ENCODE results near the gene ABCC4. TPM values are rescaled to one million over a fixed set of nuclear protein-coding genes. Genes with fewer than 3 reads are reported as not detected.

Gene ABCC4
- total and polyA plus RNA-seq, 2 experiments from 2014 or later, result 9.8 to 23.3 TPM

- no peak for DNase-seq (ENCODE audit: low spot score)
- H3K27me3 ChIP-seq, result no peaks in the 10 kb centered on the region
- no peaks in the 10 kb centered on the region for H3K9me2 ChIP-seq (replicated peaks; ENCODE audit: insufficient read depth)
- H4K20me1 ChIP-seq (ENCODE audit: insufficient read depth, poor library complexity, severe bottlenecking), result no peaks in the 10 kb centered on the region
- peak overlapping the region; percentile 18 for H3K27ac ChIP-seq
- no peak overlapping the region for H3K4me3 ChIP-seq
- TF ChIP-seq EZH2 (IDR thresholded peaks at IDR 0.05; ENCODE audit: borderline replicate concordance) (no peak), CTCF (IDR thresholded peaks at IDR 0.05; ENCODE audit: poor library complexity) (no peak), EZH2phosphoT487 (IDR thresholded peaks at IDR 0.05; ENCODE audit: low read depth, severe bottlenecking, unreplicated experiment) (no peak)
- WGBS (ENCODE audit: low lambda C conversion rate, missing lambda C conversion rate), result 61% methylated on average over 3 of the region's 3 CpGs
- peaks cover 3% of the 10 kb centered on the region for H3K4me1 ChIP-seq (ENCODE audit: insufficient read depth)
- no peaks in the 10 kb centered on the region for H3K79me2 ChIP-seq
- H3K9me3 ChIP-seq (ENCODE audit: low read depth), result no peaks in the 10 kb centered on the region
- H3K4me2 ChIP-seq, result no peak overlapping the region
- H2AFZ ChIP-seq, result no peak overlapping the region
- H3K36me3 ChIP-seq (replicated peaks; ENCODE audit: insufficient read depth, low read depth), result no peaks in the 10 kb centered on the region
Observed at GRCh38 chr13:95128045-95128643, 173.1 kb downstream of the ABCC4 start.

GRCh38 chr13:95124959-95125358 is 176.3 kb downstream of the ABCC4 start:
- no peaks in the 10 kb centered on the region for H3K36me3 ChIP-seq (replicated peaks; ENCODE audit: insufficient read depth, low read depth)
- H3K27me3 ChIP-seq, result no peaks in the 10 kb centered on the region
- no peak for DNase-seq (ENCODE audit: low spot score)
- H4K20me1 ChIP-seq (ENCODE audit: insufficient read depth, poor library complexity, severe bottlenecking), result no peaks in the 10 kb centered on the region
- H2AFZ ChIP-seq, result no peak overlapping the region
- H3K4me3 ChIP-seq, result no peak overlapping the region
- WGBS (ENCODE audit: low lambda C conversion rate, missing lambda C conversion rate), result 74% methylated on average over 2 of the region's 2 CpGs
- H3K9me2 ChIP-seq (replicated peaks; ENCODE audit: insufficient read depth), result no peaks in the 10 kb centered on the region
- TF ChIP-seq CTCF (IDR thresholded peaks at IDR 0.05; ENCODE audit: poor library complexity) (no peak), EZH2phosphoT487 (IDR thresholded peaks at IDR 0.05; ENCODE audit: low read depth, severe bottlenecking, unreplicated experiment) (no peak), EZH2 (IDR thresholded peaks at IDR 0.05; ENCODE audit: borderline replicate concordance) (no peak)
- H3K9me3 ChIP-seq (ENCODE audit: low read depth), result no peaks in the 10 kb centered on the region
- peaks cover 3% of the 10 kb centered on the region for H3K4me1 ChIP-seq (ENCODE audit: insufficient read depth)
- no peak overlapping the region for H3K27ac ChIP-seq
- H3K79me2 ChIP-seq, result no peaks in the 10 kb centered on the region
- no peak overlapping the region for H3K4me2 ChIP-seq

GRCh38 chr13:95123726-95124125 is 177.5 kb downstream of the ABCC4 start:
- Histone ChIP-seq H2AFZ (no peak overlapping the region), H3K79me2 (no peaks in the 10 kb centered on the region), H4K20me1 (ENCODE audit: insufficient read depth, poor library complexity, severe bottlenecking) (no peaks in the 10 kb centered on the region), H3K36me3 (replicated peaks; ENCODE audit: insufficient read depth, low read depth) (no peaks in the 10 kb centered on the region), H3K9me3 (ENCODE audit: low read depth) (no peaks in the 10 kb centered on the region), H3K4me3 (no peak overlapping the region), H3K4me2 (no peak overlapping the region), H3K27me3 (no peaks in the 10 kb centered on the region), H3K4me1 (ENCODE audit: insufficient read depth) (peaks cover 3% of the 10 kb centered on the region), H3K27ac (peak overlapping the region; percentile 78), H3K9me2 (replicated peaks; ENCODE audit: insufficient read depth) (no peaks in the 10 kb centered on the region)
- DNase-seq (ENCODE audit: low spot score), result peak; percentile 52
- WGBS (ENCODE audit: low lambda C conversion rate, missing lambda C conversion rate), result 82% methylated on average over 7 of the region's 7 CpGs
- TF ChIP-seq EZH2phosphoT487 (IDR thresholded peaks at IDR 0.05; ENCODE audit: low read depth, severe bottlenecking, unreplicated experiment) (no peak), EZH2 (IDR thresholded peaks at IDR 0.05; ENCODE audit: borderline replicate concordance) (no peak), CTCF (IDR thresholded peaks at IDR 0.05; ENCODE audit: poor library complexity) (no peak)

All from hepatocyte (in vitro differentiated cells).